Keratinocyte (primary cell): ENCODE results near the gene SRRT.

Experiments
- CTCF ChIP-seq, 3 experiments: IDR thresholded peaks in 1 of 3; conservative IDR thresholded peaks in 1 of 3; optimal IDR thresholded peaks in 1 of 3; 2 replicates in 2 of 3; 3 replicates in 1 of 3; pipeline versions ENCODE3 to v1.5.1; 2011; ENCODE audit warnings: low read length in 3 of 3, mild to moderate bottlenecking in 3 of 3, moderate library complexity in 2 of 3, control low read depth in 1 of 3, inconsistent platforms in 1 of 3; ENCODE audit not compliant: insufficient read depth in 2 of 3; ENCODE audit errors: extremely low read depth in 1 of 3
- EZH2 ChIP-seq: IDR thresholded peaks from one replicate; pipeline ENCODE4 v1.6.1; 2012; ENCODE audit warnings: inconsistent platforms, mild to moderate bottlenecking, low read length, moderate library complexity

DNA sequence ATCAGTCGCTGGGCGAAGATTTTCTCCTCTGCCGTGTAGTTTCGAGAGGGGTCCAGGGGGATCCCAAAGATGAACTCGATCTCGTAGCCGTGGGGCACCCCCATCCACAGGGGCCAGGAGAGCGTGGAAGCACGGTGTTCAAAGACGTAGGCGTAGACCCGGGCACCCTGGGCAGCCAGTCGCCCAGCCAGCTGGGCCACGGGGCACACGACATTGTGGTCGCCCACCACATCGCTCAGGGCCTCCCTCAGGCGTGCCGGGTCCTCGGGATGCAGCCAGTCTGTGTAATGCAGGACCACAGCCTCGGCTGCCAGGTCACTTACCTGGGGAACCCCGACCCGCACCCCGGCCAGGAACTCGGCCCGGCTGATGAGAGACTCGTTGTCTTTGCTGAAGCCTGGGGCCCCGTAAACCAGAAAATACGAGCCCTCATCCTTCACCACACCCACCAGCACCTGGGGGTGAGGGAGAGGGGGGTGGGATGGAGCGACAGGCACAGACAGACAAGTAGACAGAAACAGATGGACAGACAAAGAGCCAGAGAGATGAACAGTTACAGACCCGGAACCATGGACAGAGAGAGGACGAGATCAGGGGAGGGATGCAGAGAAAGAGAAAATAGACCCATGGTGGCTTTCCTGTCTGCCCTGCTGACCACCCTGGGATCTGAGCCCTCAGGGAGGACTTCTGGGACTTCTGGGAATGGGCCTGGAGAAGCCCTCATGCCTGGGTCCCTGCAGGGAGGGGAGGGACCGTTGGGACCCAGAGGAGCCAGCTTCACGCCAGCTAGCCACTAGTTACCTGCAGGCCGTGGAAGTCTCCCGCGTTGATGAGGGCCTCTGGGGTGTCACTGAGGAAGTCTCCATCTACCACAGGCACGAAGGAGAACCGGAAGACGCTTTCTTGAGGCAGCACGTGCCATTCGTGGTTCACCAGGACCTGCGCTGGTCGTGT lies 17.7 kb downstream of the SRRT start:
- TF ChIP-seq CTCF (optimal IDR thresholded peaks at IDR 0.05 in 1 of 3, IDR thresholded peaks at IDR 0.05 in 1 of 3, conservative IDR thresholded peaks at IDR 0.05 in 1 of 3; ENCODE audit: extremely low read depth in 1 of 3, insufficient read depth in 2 of 3, low read length in 3 of 3): no peak
- no peak for TF ChIP-seq EZH2
